Lower leg skin (tissue), 4 donors: ENCODE measurements around the gene EFHC1. TPM values are rescaled to one million over a fixed set of nuclear protein-coding genes. Genes with fewer than 3 reads are reported as not detected.
"Not testable (repeated sequence)": the region's sequence is repeated elsewhere in the genome, so short reads cannot be mapped to it uniquely, and the experiment has no call there.

Source experiments
- DNase-seq, 2 donors: peaks; one replicate each; pipeline ENCODE4 v3.0.0-alpha.2; 2019; ENCODE audit warnings: low spot score in 2 of 2
- H3K4me3 ChIP-seq: fragments of 200-600 bp; sonication (generic); 2 replicates; pipeline ENCODE4 v1.5.1; 2017; ENCODE audit warnings: mild to moderate bottlenecking, low read depth; ENCODE audit not compliant: poor library complexity, severe bottlenecking
- CTCF ChIP-seq, 3 donors: fragments of 450-650 bp; IDR thresholded peaks; one replicate each; pipeline ENCODE4 v1.5.1; 2016; ENCODE audit warnings: antibody characterized with exemption in 3 of 3, mild to moderate bottlenecking in 3 of 3, moderate library complexity in 2 of 3
- POLR2A ChIP-seq, 2 donors: fragments of 450-650 bp; IDR thresholded peaks; one replicate each; pipeline ENCODE4 v1.6.1; 2016 to 2017; ENCODE audit warnings: antibody characterized with exemption in 2 of 2, mild to moderate bottlenecking in 1 of 2, moderate library complexity in 1 of 2
- WGBS, 2 donors: methylation state at CpG; one replicate each; pipeline ENCODE4 v1.1.5; 2018; 5-methylcytosine and 5-hydroxymethylcytosine counted together
- intact Hi-C: fragments of 100-400 bp; cut with DNase I; formaldehyde crosslinking; loops from one replicate; pipeline ENCODE4 v1.15.0; 2023; ENCODE audit warnings: low total_unique reads
- total RNA-seq, 4 donors: library from RNA; depleted of rRNA; stranded (reverse); fragments of >200 nt; gene quantifications; one replicate each; pipeline ENCODE4 v1.1.0, GENCODE V29; 2016

The EFHC1 gene
- total RNA-seq, 4 donors from 2014 or later: 12.2 to 22.8 (median 18.1) TPM

- no peak for DNase-seq
- WGBS, 2 donors: 85 to 88% methylated on average over 2 of the region's 2 CpGs
- H3K4me3 ChIP-seq: no peak overlapping the region
- intact Hi-C loops: no loop called here
- TF ChIP-seq POLR2A (IDR thresholded peaks at IDR 0.05): no peak
- TF ChIP-seq CTCF (IDR thresholded peaks at IDR 0.05): no peak
Observed at GRCh38 chr6:52454556-52454955, 34.4 kb downstream of the EFHC1 start.

GRCh38 chr6:52457096-52457495 lies 37.0 kb downstream of the EFHC1 start:
- intact Hi-C loops: no loop called here
- no peak overlapping the region for H3K4me3 ChIP-seq
- no peak for DNase-seq
- 85 to 90% methylated on average over 2 of the region's 2 CpGs for WGBS, 2 donors
- TF ChIP-seq CTCF (IDR thresholded peaks at IDR 0.05) (no peak), POLR2A (IDR thresholded peaks at IDR 0.05) (no peak)

- DNase-seq, intact Hi-C loops: not testable (repeated sequence)
- WGBS, 2 donors: 91 to 92% methylated on average over 2 of the region's 2 CpGs
Observed at GRCh38 chr6:52461194-52461593, 41.1 kb downstream of the EFHC1 start.

GRCh38 chr6:52474173-52474572 lies 54.0 kb downstream of the EFHC1 start:
- no peak overlapping the region for H3K4me3 ChIP-seq
- no peak for DNase-seq
- no peak for TF ChIP-seq CTCF (IDR thresholded peaks at IDR 0.05)
- no peak for TF ChIP-seq POLR2A (IDR thresholded peaks at IDR 0.05)
- intact Hi-C loops: no loop called here
- WGBS, 2 donors: 92 to 98% methylated on average over 4 of the region's 4 CpGs

More at GRCh38 chr6:52461194-52461593, 41.1 kb downstream of the EFHC1 start:
- not testable (repeated sequence) for H3K4me3 ChIP-seq

- 50 to 63% methylated on average over 2 of the region's 2 CpGs for WGBS, 2 donors
- H3K4me3 ChIP-seq: no peak overlapping the region
- DNase-seq: no peak
- TF ChIP-seq POLR2A (IDR thresholded peaks at IDR 0.05): no peak
- intact Hi-C loops: no loop called here
Observed at GRCh38 chr6:52475307-52475706, 55.2 kb downstream of the EFHC1 start.

GRCh38 chr6:52482903-52483670 lies 62.9 kb downstream of the EFHC1 start:
- 84 to 90% methylated on average over 7 of the region's 7 CpGs for WGBS, 2 donors
- no peak for DNase-seq
- no peak overlapping the region for H3K4me3 ChIP-seq
- TF ChIP-seq CTCF (IDR thresholded peaks at IDR 0.05) (no peak), POLR2A (IDR thresholded peaks at IDR 0.05) (no peak)
- intact Hi-C loops: loop anchor here (10.0 kb wide), 1 partner anchor 48 kb away; no protein-coding TSS in a partner anchor

GRCh38 chr6:52483671-52484003 lies 63.5 kb downstream of the EFHC1 start:
- no peak overlapping the region for H3K4me3 ChIP-seq
- TF ChIP-seq CTCF (IDR thresholded peaks at IDR 0.05) (no peak), POLR2A (IDR thresholded peaks at IDR 0.05) (no peak)
- intact Hi-C loops: loop anchor here (10.0 kb wide), 1 partner anchor 49 kb away; no protein-coding TSS in a partner anchor
- no peak for DNase-seq
- 86 to 93% methylated on average over 3 of the region's 3 CpGs for WGBS, 2 donors
